Neural progenitor cell (in vitro differentiated cells): ENCODE measurements around the gene EXT2. TPM values are rescaled to one million over a fixed set of nuclear protein-coding genes. Genes with fewer than 3 reads are reported as not detected.

Experiments
- DNase-seq: peaks from one replicate; pipeline ENCODE4 v3.0.0-alpha.2; 2016; ENCODE audit warnings: low spot score
- H2AFZ ChIP-seq: fragments of 200-600 bp; sonication (generic); replicated peaks from 2 replicates; pipeline ENCODE4 v1.6.1; 2016; ENCODE audit warnings: antibody characterized with exemption
- H3F3A ChIP-seq: fragments of 200-600 bp; sonication (generic); 2 replicates; pipeline ENCODE4 v1.6.1; 2016; ENCODE audit warnings: antibody characterized with exemption, low read depth
- H3K27ac ChIP-seq: fragments of 200-600 bp; sonication (generic); 2 replicates; pipeline ENCODE4 v1.5.1; 2016; ENCODE audit warnings: mild to moderate bottlenecking
- H3K27me3 ChIP-seq: fragments of 200-600 bp; sonication (generic); 2 replicates; pipeline ENCODE4 v1.6.1; 2016; ENCODE audit warnings: mild to moderate bottlenecking, moderate library complexity
- H3K36me3 ChIP-seq: fragments of 200-600 bp; sonication (generic); 2 replicates; pipeline ENCODE4 v1.5.1; 2016
- H3K4me1 ChIP-seq: fragments of 200-600 bp; sonication (generic); 2 replicates; pipeline ENCODE4 v1.6.1; 2016; ENCODE audit warnings: mixed run types
- H3K4me2 ChIP-seq: fragments of 200-600 bp; sonication (generic); 2 replicates; pipeline ENCODE4 v1.6.1; 2016
- H3K4me3 ChIP-seq: fragments of 200-600 bp; sonication (generic); 2 replicates; pipeline ENCODE4 v1.5.1; 2016
- H3K79me2 ChIP-seq: fragments of 200-600 bp; sonication (generic); 2 replicates; pipeline ENCODE4 v1.6.1; 2016; ENCODE audit warnings: low read depth
- H3K9ac ChIP-seq: fragments of 200-600 bp; sonication (generic); 2 replicates; pipeline ENCODE4 v1.6.1; 2016
- H3K9me3 ChIP-seq: fragments of 200-600 bp; sonication (generic); 2 replicates; pipeline ENCODE4 v1.5.1; 2016; ENCODE audit warnings: low read depth
- H4K20me1 ChIP-seq: fragments of 200-600 bp; sonication (generic); 2 replicates; pipeline ENCODE4 v1.6.1; 2016; ENCODE audit warnings: low read depth
- H3K27ac Mint-ChIP-seq: 3 replicates; pipeline ENCODE4 v1.8.0; 2021; ENCODE audit warnings: mixed read lengths
- H3K27me3 Mint-ChIP-seq: 2 replicates; pipeline ENCODE4 v1.8.0; 2022; ENCODE audit warnings: low read depth, mild to moderate bottlenecking, inconsistent platforms, moderate library complexity, mixed read lengths; ENCODE audit not compliant: insufficient read depth
- H3K36me3 Mint-ChIP-seq: 3 replicates; pipeline ENCODE4 v1.8.0; 2021; ENCODE audit warnings: mixed read lengths
- H3K4me1 Mint-ChIP-seq: 3 replicates; pipeline ENCODE4 v1.8.0; 2021; ENCODE audit warnings: mixed read lengths
- H3K4me3 Mint-ChIP-seq: 3 replicates; pipeline ENCODE4 v1.8.0; 2021; ENCODE audit warnings: mild to moderate bottlenecking, moderate library complexity, mixed read lengths
- H3K9me3 Mint-ChIP-seq: 3 replicates; pipeline ENCODE4 v1.8.0; 2020; ENCODE audit warnings: mixed read lengths
- EZH2 ChIP-seq: fragments of 200-600 bp; sonication (generic); IDR thresholded peaks from 2 replicates; pipeline ENCODE4 v1.6.1; 2017; ENCODE audit warnings: antibody characterized with exemption, mild to moderate bottlenecking, moderate library complexity
- EZH2phosphoT487 ChIP-seq: fragments of 200-600 bp; sonication (generic); IDR thresholded peaks from 2 replicates; pipeline ENCODE4 v1.6.1; 2017; ENCODE audit warnings: antibody characterized with exemption
- total RNA-seq: library from RNA; depleted of rRNA; stranded (reverse); fragments of >200 nt; gene quantifications from 2 replicates; pipeline ENCODE4 v1.2.3, GENCODE V29; 2015; ENCODE audit warnings: low replicate concordance
- TF ChIP-seq, protein P1 (sequence below): fragments of 200-600 bp; sonication (generic); IDR thresholded peaks from 2 replicates; pipeline ENCODE4 v1.5.1; 2017; ENCODE audit warnings: antibody characterized with exemption, mild to moderate bottlenecking

Gene EXT2
- total RNA-seq, 1 donor from 2014 or later: 70.4 TPM

DNA sequence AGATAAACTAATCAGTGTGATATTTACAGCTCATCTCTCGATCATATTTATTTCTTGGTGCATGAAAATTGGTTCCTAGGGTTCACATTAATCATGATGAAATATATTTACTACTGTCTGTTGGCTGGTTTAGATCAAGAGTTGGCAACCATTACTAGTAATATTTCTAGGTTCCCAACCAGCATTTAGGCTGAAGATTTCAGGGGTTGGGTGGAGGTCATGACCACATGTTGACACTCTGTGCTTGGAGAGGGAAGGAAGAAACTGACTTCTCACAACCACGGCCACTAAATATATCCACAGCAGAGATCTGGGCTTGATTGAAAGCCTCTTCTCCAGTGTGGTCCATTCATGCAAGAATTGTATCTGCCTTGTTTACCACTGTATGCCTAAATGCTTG lies 126.5 kb downstream of the EXT2 start:
- H3K27me3 ChIP-seq: no peaks in the 10 kb centered on the region
- Mint-ChIP-seq H3K27me3 (peaks cover 2% of the 10 kb centered on the region), H3K27ac (no peak overlapping the region), H3K9me3 (no peaks in the 10 kb centered on the region), H3K4me1 (no peaks in the 10 kb centered on the region), H3K4me3 (no peak overlapping the region), H3K36me3 (peaks cover 2% of the 10 kb centered on the region)
- no peak overlapping the region for H2AFZ ChIP-seq
- H3K79me2 ChIP-seq: no peaks in the 10 kb centered on the region
- no peaks in the 10 kb centered on the region for H3K36me3 ChIP-seq
- no peak overlapping the region for H3K4me2 ChIP-seq
- no peaks in the 10 kb centered on the region for H4K20me1 ChIP-seq
- no peaks in the 10 kb centered on the region for H3K9me3 ChIP-seq
- no peaks in the 10 kb centered on the region for H3K4me1 ChIP-seq
- no peaks in the 10 kb centered on the region for H3F3A ChIP-seq
- no peak overlapping the region for H3K27ac ChIP-seq
- no peak overlapping the region for H3K4me3 ChIP-seq
- DNase-seq: no peak
- H3K9ac ChIP-seq: no peak overlapping the region
- TF ChIP-seq EZH2: no peak
- TF ChIP-seq, protein P1, sequence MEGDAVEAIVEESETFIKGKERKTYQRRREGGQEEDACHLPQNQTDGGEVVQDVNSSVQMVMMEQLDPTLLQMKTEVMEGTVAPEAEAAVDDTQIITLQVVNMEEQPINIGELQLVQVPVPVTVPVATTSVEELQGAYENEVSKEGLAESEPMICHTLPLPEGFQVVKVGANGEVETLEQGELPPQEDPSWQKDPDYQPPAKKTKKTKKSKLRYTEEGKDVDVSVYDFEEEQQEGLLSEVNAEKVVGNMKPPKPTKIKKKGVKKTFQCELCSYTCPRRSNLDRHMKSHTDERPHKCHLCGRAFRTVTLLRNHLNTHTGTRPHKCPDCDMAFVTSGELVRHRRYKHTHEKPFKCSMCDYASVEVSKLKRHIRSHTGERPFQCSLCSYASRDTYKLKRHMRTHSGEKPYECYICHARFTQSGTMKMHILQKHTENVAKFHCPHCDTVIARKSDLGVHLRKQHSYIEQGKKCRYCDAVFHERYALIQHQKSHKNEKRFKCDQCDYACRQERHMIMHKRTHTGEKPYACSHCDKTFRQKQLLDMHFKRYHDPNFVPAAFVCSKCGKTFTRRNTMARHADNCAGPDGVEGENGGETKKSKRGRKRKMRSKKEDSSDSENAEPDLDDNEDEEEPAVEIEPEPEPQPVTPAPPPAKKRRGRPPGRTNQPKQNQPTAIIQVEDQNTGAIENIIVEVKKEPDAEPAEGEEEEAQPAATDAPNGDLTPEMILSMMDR: no peak
- no peak for TF ChIP-seq EZH2phosphoT487

DNA sequence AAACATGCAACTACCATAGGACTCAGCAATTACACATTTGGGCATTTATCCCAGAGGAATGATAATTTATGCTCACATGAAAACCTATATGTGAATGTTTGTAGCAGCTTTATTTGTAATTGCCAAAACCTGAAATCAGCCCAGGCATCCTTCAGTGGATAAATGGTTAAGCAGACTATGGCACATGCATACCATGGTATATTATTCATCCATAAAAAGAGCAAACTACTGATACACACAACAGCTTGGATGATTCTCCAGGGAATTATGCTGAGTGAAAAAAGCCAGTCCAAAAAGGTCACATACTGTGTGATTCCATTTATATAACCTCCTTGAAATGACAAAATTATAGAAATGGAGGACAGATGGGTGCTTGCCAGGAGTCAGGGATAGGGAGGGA lies 127.8 kb downstream of the EXT2 start:
- Histone ChIP-seq H3K79me2 (no peaks in the 10 kb centered on the region), H3K4me1 (no peaks in the 10 kb centered on the region), H3F3A (no peaks in the 10 kb centered on the region), H3K36me3 (no peaks in the 10 kb centered on the region), H2AFZ (no peak overlapping the region), H3K27ac (no peak overlapping the region), H3K27me3 (no peaks in the 10 kb centered on the region), H3K9ac (no peak overlapping the region), H3K9me3 (no peaks in the 10 kb centered on the region), H3K4me2 (no peak overlapping the region), H4K20me1 (no peaks in the 10 kb centered on the region), H3K4me3 (no peak overlapping the region)
- DNase-seq: no peak
- Mint-ChIP-seq H3K36me3 (peaks cover 2% of the 10 kb centered on the region), H3K27me3 (peaks cover 3% of the 10 kb centered on the region), H3K27ac (no peak overlapping the region), H3K9me3 (no peaks in the 10 kb centered on the region), H3K4me1 (no peaks in the 10 kb centered on the region), H3K4me3 (no peak overlapping the region)
- no peak for TF ChIP-seq EZH2
- TF ChIP-seq, protein P1: no peak
- no peak for TF ChIP-seq EZH2phosphoT487

DNA sequence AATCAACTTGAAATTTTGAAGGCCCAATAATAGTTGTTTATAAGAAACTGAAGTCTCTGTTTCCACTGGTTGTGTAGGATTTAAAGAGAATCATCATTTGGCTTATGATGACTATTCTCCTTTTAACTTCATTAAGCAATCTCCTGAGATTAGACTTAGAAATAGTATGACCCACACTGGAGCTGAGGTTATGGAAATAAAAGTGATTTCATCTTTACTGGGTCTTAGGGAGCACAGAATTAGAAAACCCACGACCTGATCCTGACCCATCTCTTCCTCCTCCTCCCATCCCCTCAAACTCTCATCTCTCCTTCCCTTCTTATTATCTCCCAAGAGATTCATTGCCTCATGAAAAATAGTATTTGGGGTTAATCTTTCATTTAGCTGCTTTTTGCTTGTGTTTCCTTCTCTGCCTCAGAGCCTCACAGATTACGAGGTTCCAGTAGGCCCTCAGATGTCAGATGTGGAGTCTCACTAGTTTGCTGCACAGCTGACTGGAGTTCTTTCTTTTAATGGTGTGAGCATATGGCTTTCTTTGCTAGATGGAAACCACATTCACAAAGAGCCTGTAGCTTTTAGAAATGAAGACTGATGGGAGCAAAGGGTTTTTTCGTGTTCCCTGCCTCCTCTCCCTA lies 129.5 kb downstream of the EXT2 start:
- H3K36me3 Mint-ChIP-seq: peaks cover 2% of the 10 kb centered on the region
- no peaks in the 10 kb centered on the region for H3K9me3 ChIP-seq
- peaks cover 3% of the 10 kb centered on the region for H3K27me3 Mint-ChIP-seq
- TF ChIP-seq EZH2 (no peak), EZH2phosphoT487 (no peak)
- TF ChIP-seq, protein P1: no peak
- no peaks in the 10 kb centered on the region for H3K36me3 ChIP-seq
- no peak overlapping the region for H3K4me2 ChIP-seq
- H3K4me3 ChIP-seq: no peak overlapping the region
- no peak overlapping the region for H3K9ac ChIP-seq
- no peaks in the 10 kb centered on the region for H3K4me1 Mint-ChIP-seq
- no peaks in the 10 kb centered on the region for H3F3A ChIP-seq
- H3K4me3 Mint-ChIP-seq: no peak overlapping the region
- H3K4me1 ChIP-seq: no peaks in the 10 kb centered on the region
- H3K27ac ChIP-seq: no peak overlapping the region
- DNase-seq: no peak
- H3K9me3 Mint-ChIP-seq: no peaks in the 10 kb centered on the region
- H3K27ac Mint-ChIP-seq: no peak overlapping the region
- no peaks in the 10 kb centered on the region for H4K20me1 ChIP-seq
- H3K27me3 ChIP-seq: no peaks in the 10 kb centered on the region
- no peak overlapping the region for H2AFZ ChIP-seq
- no peaks in the 10 kb centered on the region for H3K79me2 ChIP-seq
